Adrenal gland (tissue), 12 donors: ENCODE results near the gene ACVR1B. TPM values are rescaled to one million over a fixed set of nuclear protein-coding genes. Genes with fewer than 3 reads are reported as not detected.

ENCODE experiments used
- DNase-seq, 7 donors: peaks; one replicate each; pipeline ENCODE4 v3.0.0-alpha.2; 2019 to 2020
- H3K27ac ChIP-seq, 5 donors: fragments of 200-600 bp; sonication (generic) in 4 of 5; 1 replicate in 3 of 5; 2 replicates in 2 of 5; pipeline versions ENCODE4 v1.5.1 to v1.8.0; 2016 to 2020; ENCODE audit warnings: mild to moderate bottlenecking in 1 of 5
- H3K27me3 ChIP-seq: fragments of 200-600 bp; 2 replicates; pipeline ENCODE4 v1.8.0; 2021
- H3K36me3 ChIP-seq, 2 donors: fragments of 200-600 bp; replicated peaks in 1 of 2; 1 replicate in 1 of 2; 2 replicates in 1 of 2; pipeline versions ENCODE4 v1.5.1 to v1.8.0; 2018 to 2022
- H3K4me1 ChIP-seq, 2 donors: fragments of 200-600 bp; replicated peaks in 1 of 2; 1 replicate in 1 of 2; 2 replicates in 1 of 2; pipeline versions ENCODE4 v1.5.1 to v1.8.0; 2018 to 2021
- H3K4me3 ChIP-seq, 4 donors: fragments of 200-600 bp; sonication (generic) in 3 of 4; one replicate each; pipeline ENCODE4 v1.5.1; 2016 to 2018
- H3K9me3 ChIP-seq, 3 donors: fragments of 200-600 bp; sonication (generic) in 1 of 3; replicated peaks in 1 of 3; 1 replicate in 2 of 3; 2 replicates in 1 of 3; pipeline versions ENCODE4 v1.5.1 to v1.8.0; 2016 to 2021
- POLR2A ChIP-seq, 2 donors: fragments of 450-650 bp; IDR thresholded peaks; one replicate each; pipeline ENCODE4 v1.6.1; 2017; ENCODE audit warnings: antibody characterized with exemption in 2 of 2, mild to moderate bottlenecking in 2 of 2, moderate library complexity in 1 of 2
- WGBS, 4 donors: extraction: QIAGEN DNeasy Blood & Tissue Kit in 2 of 4; methylation state at CpG; one replicate each; pipeline versions ENCODE4 v1.1.5 to v1.1.7; 2013 to 2017; 5-methylcytosine and 5-hydroxymethylcytosine counted together
- intact Hi-C, 2 donors: fragments of 100-400 bp; cut with DNase I; formaldehyde crosslinking; loops; one replicate each; pipeline versions ENCODE4 v1.14.1 to v1.15.0; 2022 to 2023
- polyA plus RNA-seq, 3 donors: library from polyadenylated mRNA; stranded (reverse); fragments of 200-250 nt in 2 of 3; fragments of 350-450 nt in 1 of 3; fragmentation: Illumina TruSeq in 1 of 3; extraction: RNeasy Lipid Tissue Mini Kit (QIAGEN cat#74804) in 1 of 3; gene quantifications; one replicate each; pipeline ENCODE4 v1.2.3, GENCODE V29; 2013 to 2014
- total RNA-seq, 9 donors: library from RNA; depleted of rRNA in 4 of 9; stranded (reverse); fragments of >200 nt in 4 of 9; fragments of 120-200 nt in 1 of 9; fragmentation: NEBNext Ultra II Directional in 1 of 9; extraction: Animal tissue kit (Norgen Biotek cat#: 25700) in 1 of 9; gene quantifications; one replicate each; pipeline versions ENCODE4 v1.1.0 to v1.2.4, GENCODE V29; 2013 to 2023
- TF ChIP-seq, protein P1 (sequence below), 6 experiments: fragments of 450-650 bp in 4 of 6; fragments of 200-600 bp in 2 of 6; sonication (generic) in 1 of 6; IDR thresholded peaks; 1 replicate in 5 of 6; 2 replicates in 1 of 6; pipeline versions ENCODE4 v1.5.1 to v1.8.0; 2016 to 2021; ENCODE audit warnings: antibody characterized with exemption in 6 of 6, mild to moderate bottlenecking in 2 of 6, moderate library complexity in 1 of 6
- donor health status: healthy with polysubstance abuse.
- donor health status: Bipolar disorder and iron deficiency.
- donor health status: DM: yes; HTN: yes; CAD: no.
- donor health status: DM: no; HTN: no; CAD: no.
- donor health status: DM: no; HTN: no; CAD: no.
- donor health status: DM: yes; HTN: yes; CAD: no.

The ACVR1B gene
- total and polyA plus RNA-seq, 12 donors, result 6.3 to 26.3 (median 13.9) TPM

DNA sequence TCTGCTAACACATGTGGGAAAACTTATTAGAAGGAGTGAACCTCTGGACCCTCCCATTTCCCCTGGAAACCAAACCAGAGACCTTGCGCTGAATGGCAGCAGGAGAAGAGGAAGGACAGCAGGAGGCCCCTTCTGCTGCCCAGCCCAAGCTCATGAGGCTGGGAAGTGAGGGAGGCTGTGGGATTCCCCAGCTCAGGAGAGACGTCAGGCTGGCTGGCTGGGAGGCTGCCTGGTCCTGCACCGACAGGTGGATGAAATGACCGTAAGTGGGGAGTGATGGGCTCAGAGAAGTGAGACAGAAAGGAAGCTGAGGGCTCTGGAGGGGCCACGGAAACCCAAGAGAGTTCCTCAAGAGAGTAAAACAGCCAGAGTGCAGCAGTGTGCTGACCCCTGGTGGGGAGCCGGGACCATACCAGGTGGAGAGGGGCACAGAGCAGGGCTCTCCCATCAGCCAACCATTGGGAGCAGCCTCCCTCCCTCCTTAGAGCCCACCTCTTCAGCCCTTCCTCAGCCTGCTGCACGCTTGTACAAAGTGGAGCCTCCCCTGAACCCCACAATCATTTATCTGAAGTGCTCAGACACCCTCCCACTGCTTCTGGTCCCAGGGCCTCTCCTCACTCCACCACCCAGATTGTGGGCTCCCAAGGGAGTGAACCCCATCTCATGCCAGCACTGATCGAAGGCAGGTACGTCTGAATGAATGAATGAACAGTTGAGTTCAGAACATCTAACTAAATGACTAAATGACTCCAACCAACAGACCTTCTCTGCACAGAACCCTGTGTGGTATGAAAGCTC, 69.2 kb downstream of the ACVR1B start:
- Histone ChIP-seq H3K9me3 (no peaks in the 10 kb centered on the region), H3K4me3 (no peak overlapping the region), H3K27ac (no peak overlapping the region), H3K36me3 (no peaks in the 10 kb centered on the region), H3K4me1 (peaks cover 11 to 28% of the 10 kb centered on the region in 2 donors), H3K27me3 (no peaks in the 10 kb centered on the region)
- TF ChIP-seq POLR2A (IDR thresholded peaks at IDR 0.05), result no peak
- TF ChIP-seq, protein P1, sequence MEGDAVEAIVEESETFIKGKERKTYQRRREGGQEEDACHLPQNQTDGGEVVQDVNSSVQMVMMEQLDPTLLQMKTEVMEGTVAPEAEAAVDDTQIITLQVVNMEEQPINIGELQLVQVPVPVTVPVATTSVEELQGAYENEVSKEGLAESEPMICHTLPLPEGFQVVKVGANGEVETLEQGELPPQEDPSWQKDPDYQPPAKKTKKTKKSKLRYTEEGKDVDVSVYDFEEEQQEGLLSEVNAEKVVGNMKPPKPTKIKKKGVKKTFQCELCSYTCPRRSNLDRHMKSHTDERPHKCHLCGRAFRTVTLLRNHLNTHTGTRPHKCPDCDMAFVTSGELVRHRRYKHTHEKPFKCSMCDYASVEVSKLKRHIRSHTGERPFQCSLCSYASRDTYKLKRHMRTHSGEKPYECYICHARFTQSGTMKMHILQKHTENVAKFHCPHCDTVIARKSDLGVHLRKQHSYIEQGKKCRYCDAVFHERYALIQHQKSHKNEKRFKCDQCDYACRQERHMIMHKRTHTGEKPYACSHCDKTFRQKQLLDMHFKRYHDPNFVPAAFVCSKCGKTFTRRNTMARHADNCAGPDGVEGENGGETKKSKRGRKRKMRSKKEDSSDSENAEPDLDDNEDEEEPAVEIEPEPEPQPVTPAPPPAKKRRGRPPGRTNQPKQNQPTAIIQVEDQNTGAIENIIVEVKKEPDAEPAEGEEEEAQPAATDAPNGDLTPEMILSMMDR (IDR thresholded peaks at IDR 0.05), result peak; percentile 32 to 65 (median 54)
- DNase-seq, result peak in 3 of 7 donors; percentile 31 to 75 (median 51)
- 38 to 53% (median 45%) methylated on average over 8 to 9 of the region's 9 CpGs for WGBS, 4 donors
- intact Hi-C loops, result no loop called here

DNA sequence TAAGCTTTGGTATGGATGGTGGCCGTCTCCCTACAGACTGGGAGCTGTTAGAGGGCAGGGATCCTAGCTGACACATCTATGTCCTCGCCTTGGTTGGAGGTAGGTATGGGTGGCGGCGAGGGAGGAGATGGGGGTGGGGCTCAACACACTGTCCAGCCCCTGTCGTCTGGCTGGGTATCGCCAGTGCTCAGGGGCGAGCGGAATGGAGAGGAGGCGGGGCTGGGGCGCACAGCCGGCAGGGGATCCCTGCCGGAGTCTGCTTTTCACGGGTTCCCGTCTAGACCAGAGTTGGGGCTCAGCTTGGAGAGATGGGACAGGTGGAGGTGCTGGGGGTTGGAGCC, 71.3 kb downstream of the ACVR1B start:
- Histone ChIP-seq H3K4me1 (peaks cover 16 to 36% of the 10 kb centered on the region in 2 donors), H3K27me3 (no peaks in the 10 kb centered on the region), H3K36me3 (no peaks in the 10 kb centered on the region), H3K4me3 (peak overlapping the region in 1 of 4 donors; percentile 68), H3K27ac (peak overlapping the region in 1 of 5 donors; percentile 68), H3K9me3 (no peaks in the 10 kb centered on the region)
- intact Hi-C loops, result no loop called here
- DNase-seq, result peak in 1 of 7 donors; percentile 34
- TF ChIP-seq POLR2A (IDR thresholded peaks at IDR 0.05), result no peak
- TF ChIP-seq, protein P1 (IDR thresholded peaks at IDR 0.05), result no peak
- WGBS, 4 donors, result 21 to 32% (median 27%) methylated on average over 11 to 14 of the region's 14 CpGs

DNA sequence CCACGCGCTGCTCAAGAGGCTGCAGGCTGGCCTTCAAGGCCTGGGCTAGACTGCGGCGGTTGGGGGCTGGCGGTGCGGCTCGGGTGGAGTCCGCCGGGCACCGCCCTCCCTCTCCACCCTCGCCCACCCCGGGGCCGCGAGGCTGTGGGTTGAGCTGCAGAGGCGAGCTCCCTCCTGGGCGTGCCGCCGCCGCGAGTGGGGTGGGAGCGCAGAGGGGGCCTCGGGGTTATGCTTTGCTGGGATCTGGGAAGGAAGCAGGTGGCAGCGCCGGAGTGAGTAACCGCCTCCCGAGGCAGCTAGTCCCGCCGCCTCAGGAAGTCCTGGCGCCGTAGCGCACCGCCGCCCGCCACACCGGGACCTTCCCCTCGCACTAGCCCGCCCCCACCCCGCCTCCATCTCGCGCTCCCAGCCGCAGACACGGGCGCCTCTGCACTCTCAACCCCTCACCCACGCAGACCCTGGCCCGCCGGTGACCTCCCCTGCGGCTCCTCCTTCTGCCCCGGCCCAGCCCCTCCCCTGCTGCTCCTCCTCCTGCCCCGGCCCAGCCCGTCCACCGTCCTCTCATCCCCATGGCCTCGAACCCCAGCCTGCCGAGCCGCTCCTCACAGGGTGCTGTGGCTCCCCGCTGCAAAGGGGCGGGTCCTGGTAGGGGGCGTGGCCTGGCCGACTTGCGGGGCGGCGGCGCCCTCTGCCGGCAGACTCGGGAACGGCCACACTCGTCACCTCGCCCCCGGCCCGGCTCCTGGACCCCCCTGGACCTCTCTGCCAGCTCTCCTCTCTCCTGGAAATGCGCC, 71.9 kb downstream of the ACVR1B start:
- DNase-seq, result peak; percentile 79 to 92 (median 89)
- intact Hi-C loops, result no loop called here
- TF ChIP-seq, protein P1 (IDR thresholded peaks at IDR 0.05), result peak; percentile 85 to 97 (median 94)
- no peak for TF ChIP-seq POLR2A (IDR thresholded peaks at IDR 0.05)
- Histone ChIP-seq H3K4me3 (peak overlapping the region in 2 of 4 donors; percentile 38 to 68), H3K36me3 (no peaks in the 10 kb centered on the region), H3K27ac (peak overlapping the region in 2 of 5 donors; percentile 41 to 68), H3K27me3 (no peaks in the 10 kb centered on the region), H3K9me3 (no peaks in the 10 kb centered on the region), H3K4me1 (peaks cover 16 to 36% of the 10 kb centered on the region in 2 donors)
- 0 to 3% (median 1%) methylated on average over 3 to 70 of the region's 70 CpGs for WGBS, 4 donors

DNA sequence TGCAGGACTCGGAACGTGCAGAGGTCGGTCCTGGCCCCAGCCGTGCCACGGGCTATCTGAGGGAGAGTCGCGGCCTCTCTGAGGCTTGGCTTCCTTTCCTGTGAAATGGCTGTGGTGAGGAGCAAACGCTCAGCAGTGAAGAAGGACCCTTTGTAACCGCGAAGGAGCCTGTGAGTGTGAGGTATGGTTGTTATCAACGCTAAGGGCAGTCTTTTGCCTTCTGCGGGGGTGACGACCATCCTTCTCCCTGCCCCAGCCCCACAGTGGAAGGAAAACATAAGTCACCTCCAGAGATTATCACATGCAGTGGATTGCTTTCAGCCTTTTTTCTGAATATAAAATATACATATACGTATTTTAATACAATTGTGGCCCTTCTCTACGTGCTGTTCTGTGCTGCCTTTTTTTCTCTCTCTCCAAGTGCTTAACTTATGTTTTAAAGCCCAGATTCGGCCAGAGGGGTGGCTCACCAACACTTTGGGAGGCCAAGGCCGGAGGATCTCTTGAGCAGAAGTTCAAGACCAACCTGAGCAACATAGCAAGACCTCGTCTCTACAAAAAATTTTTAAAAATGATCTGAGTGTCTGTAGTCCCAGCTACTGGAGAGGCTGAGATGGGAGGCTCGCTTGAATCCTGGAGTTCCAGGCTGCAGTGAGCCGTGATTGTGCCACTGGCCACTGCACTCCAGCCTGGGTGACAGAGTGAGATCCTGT, 72.6 kb downstream of the ACVR1B start:
- TF ChIP-seq, protein P1 (IDR thresholded peaks at IDR 0.05), result peak in 2 of 6 experiments; percentile 9 to 61
- no peak for TF ChIP-seq POLR2A (IDR thresholded peaks at IDR 0.05)
- no peak for DNase-seq
- H3K4me1 ChIP-seq, result peaks cover 16 to 36% of the 10 kb centered on the region in 2 donors
- H3K27me3 ChIP-seq, result no peaks in the 10 kb centered on the region
- no peaks in the 10 kb centered on the region for H3K9me3 ChIP-seq
- intact Hi-C loops, result no loop called here
- H3K27ac ChIP-seq, result peak overlapping the region in 2 of 5 donors; percentile 41 to 68
- 22 to 37% (median 24%) methylated on average over 12 to 20 of the region's 20 CpGs for WGBS, 4 donors
- no peaks in the 10 kb centered on the region for H3K36me3 ChIP-seq
- H3K4me3 ChIP-seq, result peak overlapping the region in 2 of 4 donors; percentile 38 to 68
